HepG2 (cell line): ENCODE measurements around the gene RPL26. TPM values are rescaled to one million over a fixed set of nuclear protein-coding genes. Genes with fewer than 3 reads are reported as not detected.

ENCODE experiments used
- ATAC-seq: fragments of 200-7000 bp; cut with Tn5 transposase; 3 replicates; pipeline ENCODE4 v1.9.1; 2020; ENCODE audit warnings: mild to moderate bottlenecking, moderate library complexity
- BruUV-seq: library from RNA; stranded (reverse); fragments of 400-500 nt; replicated peaks from 2 replicates; lab custom pipeline; 2021; lab: Mats Ljungman, UMichigan
- CTCF ChIA-PET: fragments of 300-600 bp; formaldehyde crosslinking; extraction: SDS; loops from one replicate; lab custom pipeline; 2021; ENCODE audit warnings: low total read pairs, inconsistent platforms, low intra/inter-chr PET ratio; lab: Yijun Ruan, JAX
- POLR2A ChIA-PET: fragments of 350-600 bp; sonication (Branson Sonifier 250); formaldehyde crosslinking; loops from one replicate; lab custom pipeline; 2020; ENCODE audit warnings: antibody characterized with exemption, inconsistent platforms; lab: Yijun Ruan, JAX
- DNase-seq: peaks from one replicate; pipeline ENCODE4 v3.0.0-alpha.2; 2015; ENCODE audit warnings: low spot score
- FAIRE-seq: peaks from 3 replicates; lab custom pipeline; 2011; peaks lifted over from hg19 to GRCh38; lab: Jason Lieb, UNC
- H2AFZ ChIP-seq: one replicate; pipeline ENCODE4 v1.6.1; 2011; ENCODE audit warnings: low read length, inconsistent platforms
- H3K27ac ChIP-seq: fragments of 300-600 bp; 3 replicates; pipeline ENCODE4 v1.8.0; 2011; ENCODE audit warnings: mixed run types, mild to moderate bottlenecking, mixed read lengths, low read length, inconsistent platforms; ENCODE audit not compliant: insufficient read depth; ENCODE audit errors: extremely low read length
- H3K27me3 ChIP-seq, 2 experiments: fragments of 200-600 bp in 1 of 2; 2 replicates in 1 of 2; 3 replicates in 1 of 2; pipeline versions ENCODE4 v1.6.0 to v1.8.0; 2011; ENCODE audit warnings: low read length in 2 of 2, mild to moderate bottlenecking in 2 of 2, moderate library complexity in 2 of 2, inconsistent platforms in 1 of 2; ENCODE audit not compliant: insufficient read depth in 2 of 2, control insufficient read depth in 1 of 2
- H3K36me3 ChIP-seq, 2 experiments: fragments of 200-600 bp in 1 of 2; replicated peaks in 1 of 2; 2 replicates in 1 of 2; 3 replicates in 1 of 2; pipeline versions ENCODE4 v1.5.1 to v1.8.0; 2011; ENCODE audit warnings: low read length in 2 of 2, inconsistent platforms in 1 of 2; ENCODE audit not compliant: insufficient read depth in 2 of 2, control insufficient read depth in 1 of 2
- H3K4me1 ChIP-seq: 2 replicates; pipeline ENCODE4 v1.5.1; 2012; ENCODE audit warnings: low read length, inconsistent platforms; ENCODE audit not compliant: insufficient read depth
- H3K4me2 ChIP-seq: 2 replicates; pipeline ENCODE4 v1.6.0; 2011; ENCODE audit warnings: low read depth, low read length, inconsistent platforms
- H3K4me3 ChIP-seq, 3 experiments: fragments of 200-600 bp in 1 of 3; sonication (generic), shearing (Covaris generic) in 1 of 3; replicated peaks in 1 of 3; 2 replicates each; pipeline ENCODE4 v1.5.1; 2011 to 2016; ENCODE audit warnings: low read length in 3 of 3, inconsistent platforms in 2 of 3, low read depth in 2 of 3, mild to moderate bottlenecking in 2 of 3, control low read depth in 1 of 3, mixed read lengths in 1 of 3; ENCODE audit not compliant: insufficient read depth in 1 of 3
- H3K79me2 ChIP-seq: one replicate; pipeline ENCODE4 v1.6.1; 2011; ENCODE audit warnings: low read length, inconsistent platforms; ENCODE audit not compliant: insufficient read depth
- H3K9ac ChIP-seq: 2 replicates; pipeline ENCODE4 v1.6.0; 2011; ENCODE audit warnings: mild to moderate bottlenecking, low read depth, low read length, inconsistent platforms; ENCODE audit not compliant: insufficient read depth
- H3K9me3 ChIP-seq: 2 replicates; pipeline ENCODE4 v1.5.1; 2012; ENCODE audit warnings: mild to moderate bottlenecking, low read length
- H4K20me1 ChIP-seq: 2 replicates; pipeline ENCODE4 v1.6.0; 2011; ENCODE audit warnings: inconsistent platforms, mild to moderate bottlenecking, low read length, moderate library complexity; ENCODE audit not compliant: insufficient read depth
- AKNA ChIP-seq: sonication (generic); formaldehyde crosslinking; IDR thresholded peaks from 2 replicates; pipeline ENCODE4 v1.4.0; 2020; ENCODE audit warnings: missing genetic modification reagents, borderline replicate concordance
- ELF3 ChIP-seq: IDR thresholded peaks from 2 replicates; pipeline ENCODE4 v1.6.1; 2016; ENCODE audit warnings: missing genetic modification reagents, missing compliant biosample characterization
- MAFF ChIP-seq: IDR thresholded peaks from 2 replicates; pipeline ENCODE4 v1.6.1; 2011; ENCODE audit warnings: low read depth, low read length, improper control_type of control experiment
- MAFK ChIP-seq, 2 experiments: IDR thresholded peaks in 1 of 2; conservative IDR thresholded peaks in 1 of 2; 2 replicates each; pipeline ENCODE4 v1.6.1; 2011; ENCODE audit warnings: improper control_type of control experiment in 2 of 2, low read length in 2 of 2
- WGBS: methylation state at CpG from one replicate; pipeline ENCODE4 v1.1.6; 2017; ENCODE audit warnings: low lambda C conversion rate; 5-methylcytosine and 5-hydroxymethylcytosine counted together
- in situ Hi-C: cut with HindIII; loops from 2 replicates; pipeline ENCODE4 v1.10.0; 2017; ENCODE audit warnings: low pct_unique_long_range_greater_than_20kb; ENCODE audit not compliant: extremely low pct_ligation_motif_present
- intact Hi-C: fragments of 100-400 bp; cut with micrococcal nuclease; formaldehyde crosslinking; loops from one replicate; pipeline ENCODE4 v1.10.0; 2022; ENCODE audit not compliant: unreplicated experiment
- polyA plus RNA-seq, 8 experiments: library from polyadenylated mRNA; depleted of rRNA in 3 of 8; stranded (reverse) in 7 of 8; unstranded in 1 of 8; fragments of >200 nt; fragmentation: Illumina TruSeq in 4 of 8; extraction: Trizol in 4 of 8; gene quantifications; 2 replicates each; pipeline versions ENCODE4 v1.2.1 to v1.2.3, GENCODE V29; 2011 to 2016; ENCODE audit warnings: low read depth in 4 of 8, missing spikeins in 1 of 8, mixed read lengths in 1 of 8; ENCODE audit not compliant: insufficient read depth in 1 of 8
- total RNA-seq, 5 experiments: library from RNA; depleted of rRNA; stranded (reverse); fragments of >200 nt; fragmentation: Illumina TruSeq; extraction: Trizol; gene quantifications; 2 replicates each; pipeline ENCODE4 v1.2.3, GENCODE V29; 2016; ENCODE audit warnings: low read depth in 1 of 5

RPL26 gene
- total and polyA plus RNA-seq, 2 of the 13 experiments (the other 11 are each of a cell fraction or from before 2014, with no cell fraction given) = 2,817 to 3,529 TPM

- CTCF ChIA-PET = no interaction called here
- ATAC-seq (no peak), DNase-seq (no peak), FAIRE-seq (no peak)
- BruUV-seq = no TSS peak
- Histone ChIP-seq H3K27ac (no peak overlapping the region), H3K4me3 (no peak overlapping the region), H3K36me3 (no peaks in the 10 kb centered on the region), H3K9ac (no peak overlapping the region), H3K4me1 (peaks cover 88% of the 10 kb centered on the region), H3K4me2 (no peak overlapping the region), H3K27me3 (no peaks in the 10 kb centered on the region), H3K79me2 (no peaks in the 10 kb centered on the region), H4K20me1 (no peaks in the 10 kb centered on the region), H2AFZ (no peak overlapping the region), H3K9me3 (no peaks in the 10 kb centered on the region)
- 52% methylated on average over 3 of the region's 3 CpGs for WGBS
- POLR2A ChIA-PET = interaction anchor here (1.6 to 2.4 kb wide), 3 partner anchors 9 to 45 kb away, joined by 5 to 42 read pairs (median 9); partner anchors contain the start of genes KRABD2 and NDEL1
- TF ChIP-seq MAFK (conservative IDR thresholded peaks at IDR 0.05 in 1 of 2, IDR thresholded peaks at IDR 0.05 in 1 of 2; ENCODE audit: low read length in 2 of 2) = peak; percentile 95 to 98
- TF ChIP-seq ELF3 (CRISPR knock-in tag) = 0 out of 2 replicates have a peak, but pooled peaks have one; percentile 15
- no peak for TF ChIP-seq AKNA
- TF ChIP-seq MAFF = peak; percentile 97
- intact Hi-C loops = no loop called here
- in situ Hi-C loops = no loop called here
Observed at GRCh38 chr17:8421571-8421970, 38.6 kb upstream of the RPL26 start.
